ENCODE data around the gene AHCY.
"Not testable (repeated sequence)": the region's sequence is repeated elsewhere in the genome, so short reads cannot be mapped to it uniquely, and the experiment has no call there.

The AHCY gene

DNA sequence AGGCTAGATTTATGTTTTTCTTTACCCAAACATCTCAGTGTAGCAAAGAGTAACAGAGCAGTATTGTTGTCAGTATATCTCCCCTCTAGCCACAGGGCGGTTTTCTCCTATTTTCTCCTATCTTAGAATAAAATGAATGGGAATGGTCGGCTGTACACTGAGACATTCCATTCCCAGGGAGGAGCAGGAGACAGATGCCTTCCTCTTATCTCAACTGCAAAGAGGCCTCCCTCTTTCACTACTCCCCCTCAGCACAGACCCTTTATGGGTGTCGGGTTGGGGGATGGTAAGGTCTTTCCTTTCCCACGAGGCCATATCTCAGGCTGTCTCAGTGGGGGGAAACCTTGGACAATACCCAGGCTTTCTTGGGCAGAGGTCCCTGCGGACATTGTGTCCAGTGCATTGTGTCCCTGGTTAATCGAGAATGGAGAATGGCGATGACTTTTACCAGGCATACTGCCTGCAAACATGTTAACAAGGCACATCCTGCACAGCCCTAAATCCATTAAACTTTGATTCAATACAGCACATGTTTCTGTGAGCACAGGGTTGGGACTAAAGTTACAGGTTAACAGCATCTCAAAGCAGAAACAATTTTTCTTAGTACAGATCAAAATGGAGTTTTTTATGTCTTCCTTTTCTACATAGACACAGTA is 50.6 kb downstream of the AHCY start:
- not testable (repeated sequence) for DNase-seq

DNA sequence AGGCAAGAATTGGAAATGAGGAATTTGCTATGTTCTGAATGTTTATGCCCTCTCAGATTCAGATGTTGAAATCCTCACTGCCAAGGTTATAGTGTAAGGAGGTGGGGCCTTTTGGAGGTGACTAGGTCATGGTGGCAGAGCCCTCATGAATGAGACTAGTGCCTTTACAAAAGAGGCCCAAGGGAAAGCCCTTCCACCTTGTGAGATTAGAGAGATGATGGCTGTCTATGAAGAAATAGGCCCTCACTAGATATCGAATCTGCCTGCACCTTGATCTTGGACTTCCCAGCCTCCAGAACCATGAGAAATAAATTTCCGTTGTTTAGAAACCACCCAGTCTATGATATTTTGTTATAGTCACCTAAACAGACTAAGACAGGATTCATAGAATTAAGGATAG is 51.5 kb downstream of the AHCY start:
- DNase-seq = no peak

DNA sequence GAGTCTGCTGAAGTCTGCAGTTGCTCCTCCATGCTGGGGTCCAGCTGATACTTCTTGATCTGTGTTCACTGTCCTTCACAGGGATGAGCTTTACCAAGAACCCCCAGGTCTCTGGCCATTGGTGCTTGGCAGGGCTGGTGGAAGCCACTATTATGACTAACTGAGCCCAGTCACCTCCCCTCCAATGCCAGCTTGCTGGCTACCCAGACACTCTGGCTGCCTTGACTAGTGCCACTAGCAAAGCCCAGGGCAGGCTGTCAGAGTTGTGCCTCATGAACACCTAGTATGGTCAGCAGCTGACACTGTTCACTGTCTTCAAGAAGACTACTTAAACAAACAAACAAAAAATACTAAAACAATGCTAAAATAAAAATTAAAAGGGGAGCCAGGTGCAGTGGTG is 53.1 kb downstream of the AHCY start:
- no peak for DNase-seq

DNA sequence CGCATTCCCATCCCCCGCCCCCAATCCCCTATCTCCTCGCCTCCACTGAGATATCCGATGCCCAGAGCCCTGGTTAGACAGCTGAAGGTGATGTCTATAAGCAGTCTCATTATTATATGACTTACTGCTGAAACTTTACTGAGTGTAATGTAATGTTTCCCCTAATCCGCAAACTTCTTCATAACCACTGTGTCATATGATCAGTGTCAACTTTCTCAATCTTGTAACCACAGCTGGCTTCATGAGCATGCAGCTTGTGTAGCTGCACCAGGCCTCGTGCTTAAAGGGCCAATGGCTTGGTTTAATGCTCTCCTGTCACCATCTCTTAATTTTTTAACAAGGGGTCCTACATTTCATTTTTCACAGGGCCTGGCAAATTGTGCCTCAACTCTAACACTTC is 53.9 kb downstream of the AHCY start:
- DNase-seq = peak; percentile 89

DNA sequence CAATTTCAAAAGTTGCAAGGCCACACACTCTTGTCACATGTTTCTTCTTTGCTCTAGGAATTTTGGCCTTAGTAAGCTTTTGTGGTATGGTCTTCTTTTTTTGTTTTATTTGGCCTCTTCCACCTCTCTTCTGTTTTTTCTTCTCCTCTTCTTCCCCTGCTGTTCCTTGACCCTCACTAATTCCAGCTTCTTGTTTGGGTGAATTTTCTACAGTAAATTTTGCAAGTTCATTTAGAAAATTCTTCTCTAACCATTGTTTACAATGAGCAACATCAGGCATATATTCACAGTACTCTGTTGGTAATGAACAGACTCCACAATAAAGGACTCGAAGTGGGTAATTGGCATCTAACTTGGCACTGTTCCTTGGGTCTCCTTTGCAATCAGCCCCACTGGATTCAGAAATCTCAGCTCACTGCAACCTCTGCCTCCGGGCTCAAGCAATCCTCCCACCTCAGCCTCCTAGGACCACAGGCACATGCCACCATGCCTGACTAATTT is 57.0 kb downstream of the AHCY start:
- no peak for DNase-seq

DNA sequence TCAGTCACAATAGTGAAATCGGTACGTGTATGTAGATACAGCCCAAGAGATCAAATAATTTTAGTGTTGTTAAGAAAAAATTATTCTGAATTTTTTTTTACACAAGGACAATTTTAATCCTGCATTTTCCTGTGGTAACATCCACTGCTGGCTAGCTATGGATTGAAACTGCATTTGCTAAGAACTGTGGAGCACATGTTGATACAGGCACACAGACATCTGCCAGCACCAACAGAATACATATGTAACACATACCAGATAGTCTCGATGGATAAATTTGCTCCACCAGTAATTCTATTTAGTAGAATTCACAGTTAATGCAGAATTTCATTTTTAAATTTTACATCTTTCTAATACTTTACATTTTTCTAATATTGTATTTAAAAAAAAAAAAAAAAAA is 59.8 kb downstream of the AHCY start:
- DNase-seq = no peak

DNA sequence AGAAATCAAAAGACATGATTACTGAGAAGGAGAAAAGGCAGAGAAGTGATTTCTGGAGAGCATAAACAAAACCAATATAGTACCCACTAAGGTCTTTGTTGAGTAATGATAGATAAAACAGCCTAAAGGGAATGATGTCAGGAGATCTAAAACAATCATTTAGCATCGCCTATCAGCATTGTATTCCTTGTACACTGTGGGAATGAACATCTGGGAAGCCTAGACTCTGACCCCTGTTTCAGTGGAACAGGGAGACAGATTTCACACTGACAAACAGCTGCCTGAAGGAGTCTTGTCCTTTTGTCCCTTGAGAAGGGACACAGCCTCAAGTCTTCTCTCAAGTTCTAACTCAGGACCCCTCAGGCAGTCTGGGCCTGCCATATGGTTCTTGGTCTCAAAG is 60.3 kb downstream of the AHCY start:
- no peak for DNase-seq

DNA sequence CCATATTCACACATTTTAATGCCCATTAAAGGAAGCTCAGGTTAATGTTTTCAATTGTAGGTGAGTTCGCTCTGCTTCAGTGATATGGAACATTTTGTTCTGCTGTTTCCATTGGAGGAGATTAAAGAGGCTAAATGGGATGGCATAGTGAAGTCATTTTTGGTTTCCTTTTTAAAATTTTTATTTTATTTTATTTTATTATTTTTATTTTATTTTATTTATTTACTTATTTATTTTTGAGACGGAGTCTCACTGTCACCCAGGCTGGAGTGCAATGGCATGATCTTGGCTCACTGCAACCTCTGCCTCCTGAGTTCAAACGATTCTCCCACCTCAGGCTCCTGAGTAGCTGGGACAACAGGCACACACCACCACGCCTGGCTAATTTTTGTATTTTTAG is 61.1 kb downstream of the AHCY start:
- DNase-seq = not testable (repeated sequence)

DNA sequence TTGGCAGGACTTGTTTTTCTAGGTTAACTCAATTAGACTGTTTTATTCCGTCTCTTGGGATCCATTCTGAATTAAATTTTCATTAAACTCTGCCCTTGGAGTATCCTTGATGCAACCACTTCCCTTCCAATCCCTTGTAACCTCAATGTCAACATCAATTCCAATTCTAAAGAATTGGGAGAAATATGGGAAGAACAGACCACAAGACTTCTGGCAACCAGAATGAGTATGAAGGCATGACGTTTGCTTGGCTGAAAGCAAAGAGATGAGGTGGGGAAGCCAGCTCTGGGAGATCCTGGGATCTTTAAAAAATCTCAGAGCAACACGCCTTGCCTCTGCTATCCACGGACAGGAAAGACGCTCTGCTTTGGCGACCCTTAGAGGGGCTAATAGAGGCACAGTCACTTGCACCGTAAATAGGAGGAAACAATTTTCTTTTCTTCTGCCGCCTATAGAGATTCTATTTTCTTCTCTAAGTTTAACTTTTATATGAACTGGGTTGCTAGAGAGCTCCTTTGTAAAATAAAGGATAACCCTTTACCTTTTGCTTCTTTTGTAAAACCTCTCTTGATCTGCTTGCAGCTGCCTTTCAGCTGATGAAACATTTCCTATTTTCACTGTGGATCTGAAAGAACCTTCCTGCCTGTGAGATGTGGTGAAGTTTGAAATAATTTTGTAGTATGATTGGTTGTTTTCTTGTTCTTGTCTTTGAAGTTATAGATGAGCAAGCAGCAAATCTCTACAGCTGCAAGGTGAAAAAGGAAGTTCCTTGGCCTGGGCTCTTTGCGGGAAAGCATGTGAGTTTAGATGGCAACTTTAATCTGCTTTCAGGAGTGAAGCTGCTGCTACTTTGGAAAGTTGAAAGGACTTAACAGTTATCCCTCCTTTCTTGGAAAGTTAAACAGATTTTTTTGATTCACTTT is 62.2 kb downstream of the AHCY start, which contains the start of gene ASIP:
ASIP (plus strand) TSS at position 731 of the 923 bp plus-strand sequence. CDS start 18,952 bp downstream, outside the sequence.
- DNase-seq = peak; percentile 47

DNA sequence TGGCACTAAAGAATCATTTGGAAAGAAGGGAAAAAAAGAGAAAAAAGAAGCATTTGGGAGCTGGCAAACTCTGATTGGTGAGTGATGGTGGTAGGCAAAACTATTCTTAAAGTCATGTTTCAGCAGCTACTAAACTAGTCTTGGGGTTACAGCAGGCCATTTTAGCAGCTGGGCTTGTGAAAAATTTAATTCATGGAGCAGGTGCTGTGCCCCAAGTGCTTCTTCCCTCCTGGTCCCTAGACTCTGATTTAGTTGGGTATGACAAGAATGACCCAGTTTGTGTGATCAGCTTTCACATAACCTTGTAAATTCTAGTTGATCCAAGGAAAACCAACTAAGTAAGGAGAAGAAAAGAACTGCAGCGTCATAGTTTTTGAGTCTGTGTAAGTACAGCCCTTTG is 63.0 kb downstream of the AHCY start:
- no peak for DNase-seq

DNA sequence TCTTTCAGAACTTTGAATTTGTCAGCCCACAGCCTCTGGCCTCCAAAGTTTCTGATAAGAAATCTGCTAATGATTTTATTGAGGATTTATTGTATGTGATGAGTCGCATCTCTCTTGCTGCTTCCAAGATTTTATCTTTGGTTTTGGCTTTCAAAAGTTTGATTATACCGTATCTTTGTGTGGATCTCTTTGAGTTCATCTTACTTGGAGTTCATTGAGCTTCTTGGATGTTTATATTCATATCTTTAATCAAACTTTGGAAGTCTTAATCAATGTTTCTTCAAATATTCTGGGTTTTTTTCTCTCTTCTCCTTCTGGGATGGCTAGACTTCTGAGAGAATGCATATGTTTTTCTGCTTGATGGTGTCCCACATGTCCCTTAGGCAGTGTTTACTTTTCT is 65.2 kb downstream of the AHCY start:
- no peak for DNase-seq

DNA sequence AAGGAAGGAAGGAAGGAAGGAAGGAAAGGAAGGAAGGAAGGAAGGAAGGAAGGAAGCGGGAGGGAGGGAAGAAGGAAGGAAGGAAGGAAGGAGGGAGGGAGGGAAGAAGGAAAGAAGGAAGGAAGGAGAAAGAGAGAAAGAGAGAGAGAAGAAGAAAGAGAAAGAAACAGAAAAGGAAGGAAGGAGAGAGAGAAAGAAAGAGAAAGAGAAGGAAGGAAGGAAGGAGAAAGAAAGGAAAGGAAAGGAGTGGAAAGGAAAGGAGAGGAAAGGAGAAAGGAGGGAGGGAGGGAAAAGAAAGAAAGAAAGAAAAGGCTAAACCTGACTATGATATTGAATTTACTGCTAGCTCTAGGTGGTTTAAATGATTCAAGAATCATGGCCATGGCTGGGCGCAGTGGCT is 67.3 kb downstream of the AHCY start:
- DNase-seq = no peak

DNA sequence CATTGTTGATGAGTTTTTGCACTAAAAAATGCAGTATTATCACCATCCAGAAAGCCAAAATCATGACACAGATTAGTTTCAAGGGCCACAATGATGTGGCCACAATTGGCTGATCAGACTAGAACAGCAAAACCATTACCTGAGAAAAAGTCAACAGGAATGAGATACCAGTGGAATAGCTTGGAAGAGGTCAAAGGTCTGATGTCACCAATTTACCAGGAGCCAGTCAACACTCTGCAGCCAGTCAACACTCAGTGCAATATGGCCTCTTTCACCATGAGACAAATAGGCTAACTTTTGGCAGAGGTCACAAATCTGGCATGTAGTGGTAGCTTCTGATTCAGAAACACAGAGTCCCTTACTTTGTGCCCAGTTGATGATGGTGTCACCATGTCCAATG is 69.5 kb downstream of the AHCY start:
- DNase-seq = no peak

DNA sequence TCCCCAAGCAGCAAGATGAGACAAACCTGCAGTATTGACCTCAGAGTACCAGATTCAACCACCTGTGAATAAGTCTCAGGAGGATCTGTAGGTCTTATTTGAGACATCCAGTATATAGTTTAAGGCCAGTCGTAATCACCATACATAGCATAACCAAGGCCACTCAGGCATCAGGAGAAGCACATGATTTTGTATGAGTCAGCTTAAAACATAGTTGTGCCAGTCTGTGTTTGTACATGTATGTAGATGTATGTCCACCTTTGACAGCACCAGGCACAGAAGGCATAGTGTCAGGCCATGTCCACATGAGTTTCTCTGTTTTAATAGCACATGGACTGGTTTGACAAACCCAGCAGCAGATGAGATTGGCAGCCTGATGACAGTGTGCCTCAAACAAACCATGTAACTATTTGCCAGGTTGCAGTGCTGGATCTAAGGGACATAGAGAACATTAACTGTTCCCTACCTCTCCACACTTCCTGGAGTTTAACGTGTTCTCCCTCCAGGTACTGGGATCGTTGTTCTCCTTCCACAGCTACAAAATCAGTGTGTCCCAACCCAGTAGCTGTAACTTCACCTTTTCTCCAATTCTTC is 70.6 kb downstream of the AHCY start:
- DNase-seq = no peak

DNA sequence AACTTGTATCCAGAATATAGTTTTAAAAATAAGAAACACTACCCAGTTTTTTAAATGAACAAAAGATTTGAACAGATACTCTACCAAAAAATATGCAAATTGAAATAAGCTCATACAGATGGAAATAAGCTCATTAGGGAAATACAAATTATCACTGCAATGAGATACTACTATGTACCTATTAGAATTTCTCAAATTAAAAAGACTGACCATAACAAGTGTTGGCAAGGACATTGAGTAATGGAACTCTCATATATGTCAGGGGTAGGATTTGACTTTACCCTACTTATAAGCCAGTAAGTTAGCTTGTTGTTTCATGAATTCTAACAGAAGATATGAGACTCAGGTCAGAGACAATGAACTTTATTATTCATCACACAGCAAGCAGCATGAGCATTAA is 71.5 kb downstream of the AHCY start:
- DNase-seq = no peak
